Trophoblast cell (in vitro differentiated cells and primary cell): Measurements from ENCODE around the gene C1QBP.
"Not testable (repeated sequence)": the region's sequence is repeated elsewhere in the genome, so short reads cannot be mapped to it uniquely, and the experiment has no call there.

ENCODE experiments used
- DNase-seq, 2 donors: peaks; one replicate each; pipeline ENCODE4 v3.0.0-alpha.2; 2016
- H2AFZ ChIP-seq: 2 replicates; pipeline ENCODE4 v1.6.1; 2013; ENCODE audit warnings: low read length, moderate library complexity, mild to moderate bottlenecking; ENCODE audit not compliant: insufficient read depth, poor library complexity
- H2AK5ac ChIP-seq: 2 replicates; pipeline ENCODE4 v1.6.1; 2013; ENCODE audit warnings: mild to moderate bottlenecking, low read length
- H2BK120ac ChIP-seq: 2 replicates; pipeline ENCODE4 v1.6.1; 2013; ENCODE audit warnings: low read length, mild to moderate bottlenecking, moderate library complexity; ENCODE audit not compliant: insufficient read depth, poor library complexity
- H2BK12ac ChIP-seq: 2 replicates; pipeline ENCODE4 v1.6.1; 2013; ENCODE audit warnings: mild to moderate bottlenecking, low read length, moderate library complexity
- H2BK5ac ChIP-seq: 2 replicates; pipeline ENCODE4 v1.6.1; 2013; ENCODE audit warnings: low read length, low read depth, moderate library complexity, mild to moderate bottlenecking; ENCODE audit not compliant: poor library complexity
- H3K14ac ChIP-seq: 2 replicates; pipeline ENCODE4 v1.6.1; 2013; ENCODE audit warnings: mild to moderate bottlenecking, low read length
- H3K18ac ChIP-seq: 2 replicates; pipeline ENCODE4 v1.6.1; 2013; ENCODE audit warnings: mild to moderate bottlenecking, low read length
- H3K23ac ChIP-seq: 2 replicates; pipeline ENCODE4 v1.6.1; 2013; ENCODE audit warnings: low read length
- H3K27ac ChIP-seq: 2 replicates; pipeline ENCODE4 v1.5.1; 2013; ENCODE audit warnings: low read depth, mild to moderate bottlenecking, inconsistent platforms, low read length, moderate library complexity
- H3K27me3 ChIP-seq: 2 replicates; pipeline ENCODE4 v1.6.1; 2013; ENCODE audit warnings: inconsistent platforms, mild to moderate bottlenecking, low read length, moderate library complexity; ENCODE audit not compliant: insufficient read depth
- H3K36me3 ChIP-seq, 2 experiments: 1 replicate in 1 of 2; 2 replicates in 1 of 2; pipeline ENCODE4 v1.6.1; 2013; ENCODE audit warnings: low read length in 2 of 2, mild to moderate bottlenecking in 2 of 2, moderate library complexity in 1 of 2; ENCODE audit not compliant: insufficient read depth in 2 of 2, control insufficient read depth in 1 of 2
- H3K4ac ChIP-seq: 2 replicates; pipeline ENCODE4 v1.6.1; 2013; ENCODE audit warnings: low read depth, mild to moderate bottlenecking, low read length, moderate library complexity
- H3K4me1 ChIP-seq, 2 experiments: 1 replicate in 1 of 2; 2 replicates in 1 of 2; pipeline ENCODE4 v1.6.1; 2013; ENCODE audit warnings: low read length in 2 of 2, mild to moderate bottlenecking in 2 of 2, moderate library complexity in 1 of 2; ENCODE audit not compliant: insufficient read depth in 2 of 2, control insufficient read depth in 1 of 2
- H3K4me2 ChIP-seq: 2 replicates; pipeline ENCODE4 v1.6.1; 2013; ENCODE audit warnings: inconsistent platforms, mild to moderate bottlenecking, low read length, moderate library complexity
- H3K4me3 ChIP-seq: 2 replicates; pipeline ENCODE4 v1.5.1; 2013; ENCODE audit warnings: mild to moderate bottlenecking, low read depth, low read length, inconsistent platforms
- H3K79me1 ChIP-seq: one replicate; pipeline ENCODE4 v1.6.1; 2013; ENCODE audit warnings: low read length
- H3K79me2 ChIP-seq: 2 replicates; pipeline ENCODE4 v1.6.1; 2013; ENCODE audit warnings: low read length, mild to moderate bottlenecking; ENCODE audit not compliant: control insufficient read depth, insufficient read depth, poor library complexity
- H3K9ac ChIP-seq: 2 replicates; pipeline ENCODE4 v1.6.1; 2013; ENCODE audit warnings: mild to moderate bottlenecking, low read length
- H3K9me3 ChIP-seq: 2 replicates; pipeline ENCODE4 v1.6.1; 2013; ENCODE audit warnings: low read depth, mild to moderate bottlenecking, control low read depth, inconsistent platforms, low read length; ENCODE audit not compliant: insufficient read depth
- H4K12ac ChIP-seq: 2 replicates; pipeline ENCODE4 v1.6.1; 2013; ENCODE audit warnings: low read depth, mild to moderate bottlenecking, low read length, moderate library complexity
- H4K8ac ChIP-seq: 2 replicates; pipeline ENCODE4 v1.6.1; 2013; ENCODE audit warnings: low read depth, mild to moderate bottlenecking, low read length, moderate library complexity
- H4K91ac ChIP-seq: one replicate; pipeline ENCODE4 v1.6.1; 2013; ENCODE audit warnings: low read depth, mild to moderate bottlenecking, low read length, moderate library complexity
- WGBS: extraction: QIAGEN DNeasy Blood & Tissue Kit; methylation state at CpG from one replicate; pipeline ENCODE4 v1.1.7; 2013; ENCODE audit warnings: missing lambda C conversion rate; ENCODE audit not compliant: insufficient read length, insufficient coverage; ENCODE audit errors: extremely low coverage; 5-methylcytosine and 5-hydroxymethylcytosine counted together

The C1QBP gene

GRCh38 chr17:5434984-5435383 lies 4.0 kb downstream of the C1QBP start:
- peaks cover 4% of the 10 kb centered on the region for H3K79me1 ChIP-seq
- no peaks in the 10 kb centered on the region for H3K27me3 ChIP-seq
- H4K8ac ChIP-seq: no peak overlapping the region
- H2BK12ac ChIP-seq: no peak overlapping the region
- no peak overlapping the region for H3K23ac ChIP-seq
- no peak overlapping the region for H3K14ac ChIP-seq
- H3K9me3 ChIP-seq: no peaks in the 10 kb centered on the region
- no peak overlapping the region for H4K12ac ChIP-seq
- no peak overlapping the region for H3K18ac ChIP-seq
- H2AFZ ChIP-seq: no peak overlapping the region
- no peak overlapping the region for H3K9ac ChIP-seq
- H2AK5ac ChIP-seq: no peak overlapping the region
- no CpG with 5 or more reads among the region's 2 CpGs for WGBS
- peaks cover 0 to 3% of the 10 kb centered on the region in 2 experiments for H3K4me1 ChIP-seq
- H3K4ac ChIP-seq: no peak overlapping the region
- H3K4me3 ChIP-seq: no peak overlapping the region
- DNase-seq: no peak
- no peak overlapping the region for H2BK5ac ChIP-seq
- H3K79me2 ChIP-seq: peaks cover 5% of the 10 kb centered on the region
- H3K36me3 ChIP-seq: peaks cover 30 to 48% of the 10 kb centered on the region in 2 experiments
- no peak overlapping the region for H4K91ac ChIP-seq
- H2BK120ac ChIP-seq: no peak overlapping the region
- H3K27ac ChIP-seq: no peak overlapping the region
- no peak overlapping the region for H3K4me2 ChIP-seq

- no CpG with 5 or more reads among the region's 3 CpGs for WGBS
- peaks cover 40 to 67% of the 10 kb centered on the region in 2 experiments for H3K36me3 ChIP-seq
- no peak overlapping the region for H3K4me3 ChIP-seq
- H3K27ac ChIP-seq: no peak overlapping the region
- no peaks in the 10 kb centered on the region for H3K9me3 ChIP-seq
- no peak overlapping the region for H4K91ac ChIP-seq
- H3K4ac ChIP-seq: no peak overlapping the region
- no peak overlapping the region for H2AK5ac ChIP-seq
- no peak overlapping the region for H2AFZ ChIP-seq
- no peak overlapping the region for H3K14ac ChIP-seq
- H2BK5ac ChIP-seq: no peak overlapping the region
- no peak overlapping the region for H2BK12ac ChIP-seq
- no peaks in the 10 kb centered on the region for H3K27me3 ChIP-seq
- no peak overlapping the region for H3K4me2 ChIP-seq
- H3K4me1 ChIP-seq: no peaks in the 10 kb centered on the region
- no peak overlapping the region for H3K18ac ChIP-seq
- H3K79me2 ChIP-seq: no peaks in the 10 kb centered on the region
- no peak overlapping the region for H4K12ac ChIP-seq
- DNase-seq: no peak
- H3K23ac ChIP-seq: no peak overlapping the region
- no peak overlapping the region for H4K8ac ChIP-seq
- no peak overlapping the region for H2BK120ac ChIP-seq
- H3K9ac ChIP-seq: no peak overlapping the region
- no peaks in the 10 kb centered on the region for H3K79me1 ChIP-seq
These were observed 6.9 kb downstream of the C1QBP start for GRCh38 chr17:5431949-5432556.

- H2BK120ac ChIP-seq, H3K4me1 ChIP-seq, H3K79me2 ChIP-seq, H3K4me2 ChIP-seq, H3K14ac ChIP-seq, H4K12ac ChIP-seq, H3K79me1 ChIP-seq, H3K4me3 ChIP-seq, H2BK12ac ChIP-seq, H4K8ac ChIP-seq, DNase-seq, H3K9me3 ChIP-seq, H3K9ac ChIP-seq, H3K4ac ChIP-seq, H3K27me3 ChIP-seq, H3K23ac ChIP-seq, H2BK5ac ChIP-seq, H3K27ac ChIP-seq, H2AK5ac ChIP-seq, H3K18ac ChIP-seq, H4K91ac ChIP-seq, H2AFZ ChIP-seq: not testable (repeated sequence)
- no CpG with 5 or more reads among the region's 5 CpGs for WGBS
- peaks cover 37 to 69% of the 10 kb centered on the region in 2 experiments for H3K36me3 ChIP-seq
These were observed 7.7 kb downstream of the C1QBP start for GRCh38 chr17:5431234-5431633.

- Histone ChIP-seq H4K12ac (no peak overlapping the region), H3K18ac (no peak overlapping the region), H3K4me2 (no peak overlapping the region), H3K27ac (no peak overlapping the region), H3K23ac (no peak overlapping the region), H2AK5ac (no peak overlapping the region), H4K91ac (no peak overlapping the region), H3K36me3 (peaks cover 44 to 73% of the 10 kb centered on the region in 2 experiments), H2BK12ac (no peak overlapping the region), H3K4me3 (no peak overlapping the region), H2BK5ac (no peak overlapping the region), H2AFZ (no peak overlapping the region), H3K9ac (no peak overlapping the region), H3K27me3 (no peaks in the 10 kb centered on the region), H4K8ac (no peak overlapping the region), H2BK120ac (no peak overlapping the region), H3K79me2 (no peaks in the 10 kb centered on the region), H3K9me3 (no peaks in the 10 kb centered on the region), H3K4me1 (no peaks in the 10 kb centered on the region), H3K79me1 (no peaks in the 10 kb centered on the region), H3K14ac (no peak overlapping the region), H3K4ac (no peak overlapping the region)
- WGBS: no CpG with 5 or more reads among the region's 3 CpGs
- DNase-seq: peak in 1 of 2 donors; percentile 4
These were observed 8.4 kb downstream of the C1QBP start for GRCh38 chr17:5430413-5430999.
